Stimulated activated CD4-positive, alpha-beta T cell treated with anti-CD3 and anti-CD28 coated beads, TNF-alpha, amount 100 ng/mL, for 48 hours (primary cell): ENCODE measurements around the gene OR10X1.

Experiments used
- DNase-seq, 3 donors: peaks; one replicate each; pipeline ENCODE4 v3.0.0-alpha.2; 2020; ENCODE audit warnings: low read depth in 3 of 3

The OR10X1 gene, protein sequence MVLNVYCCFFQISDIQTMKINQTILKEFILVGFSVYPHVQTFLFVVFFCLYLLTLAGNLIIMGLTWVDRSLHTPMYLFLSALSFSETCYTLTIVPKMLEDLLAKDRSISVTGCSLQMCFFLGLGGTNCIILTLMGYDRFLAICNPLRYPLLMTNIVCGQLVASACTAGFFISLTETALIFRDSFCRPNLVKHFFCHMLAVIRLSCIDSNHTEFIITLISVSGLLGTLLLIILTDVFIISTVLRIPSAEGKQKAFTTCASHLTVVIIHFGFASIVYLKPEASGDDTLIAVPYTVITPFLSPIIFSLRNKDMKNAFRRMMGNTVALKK

DNA sequence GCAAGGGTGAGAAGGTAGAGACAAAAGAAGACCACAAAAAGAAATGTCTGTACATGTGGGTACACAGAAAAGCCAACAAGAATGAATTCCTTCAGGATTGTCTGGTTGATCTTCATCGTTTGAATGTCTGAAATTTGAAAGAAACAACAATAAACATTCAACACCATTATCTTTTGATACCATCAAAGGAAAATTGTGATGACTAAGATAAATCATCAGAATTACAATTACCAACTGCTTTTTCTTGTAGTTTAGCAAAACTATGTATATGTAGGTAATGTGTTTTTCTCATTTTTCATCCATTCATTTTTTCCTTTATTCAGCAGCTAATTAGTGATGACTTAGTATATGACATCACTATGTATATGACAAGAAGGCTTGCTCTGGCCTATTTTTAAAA is at the start of gene OR10X1:
Gene OR10X1, minus strand, starts transcription at position 167 of the 400 bp plus-strand sequence. Its CDS starts 0 bp downstream, at position 167.
- no peak for DNase-seq

GRCh38 chr1:158613764-158614163 is 34.1 kb upstream of the OR10X1 start:
- no peak for DNase-seq

- no peak for DNase-seq
Observed at GRCh38 chr1:158611916-158612315, 32.2 kb upstream of the OR10X1 start.

DNA sequence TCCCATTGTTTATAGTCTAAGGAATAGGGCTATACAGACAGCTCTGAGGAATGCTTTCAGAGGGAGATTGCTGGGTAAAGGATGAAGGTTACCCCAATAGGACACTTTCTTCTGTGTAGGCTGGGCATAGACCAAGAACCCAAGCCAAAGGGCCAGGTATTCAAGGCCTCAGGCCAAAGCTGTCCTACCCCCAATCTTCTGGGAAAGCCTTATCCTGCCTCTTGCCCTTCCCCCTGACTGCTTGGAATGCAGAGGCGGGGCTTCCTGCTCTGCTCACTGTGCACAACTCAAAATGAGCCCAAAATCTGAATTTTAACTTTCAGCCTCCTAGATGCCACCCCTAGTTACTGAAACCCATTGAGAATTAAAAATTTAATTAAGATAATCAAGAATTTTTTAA is 27.6 kb upstream of the OR10X1 start:
- DNase-seq, result no peak

DNA sequence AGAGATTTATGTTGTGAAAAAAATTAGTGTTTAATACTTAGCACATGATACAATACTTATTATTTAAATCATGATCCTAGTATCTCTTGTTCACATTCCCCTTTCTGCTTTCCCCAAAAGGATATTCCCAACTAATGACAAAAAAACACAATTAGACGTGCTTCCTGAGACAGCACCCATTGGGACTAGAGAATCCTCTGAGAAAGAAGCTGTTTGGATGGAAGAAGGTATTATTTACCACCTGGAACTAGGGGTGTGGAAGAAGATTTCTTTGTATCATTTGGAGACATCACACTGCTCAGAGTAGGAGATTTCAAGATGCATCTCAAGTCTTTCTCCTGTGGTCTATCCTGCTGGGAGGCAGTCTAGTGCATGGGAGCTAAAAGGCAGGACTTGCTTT is 25.3 kb upstream of the OR10X1 start, which contains the start of gene OR10Z1:
Gene OR10Z1, plus strand, starts transcription at position 301 of the 400 bp plus-strand sequence. CDS start 1,171 bp downstream, outside the sequence.
- no peak for DNase-seq

DNA sequence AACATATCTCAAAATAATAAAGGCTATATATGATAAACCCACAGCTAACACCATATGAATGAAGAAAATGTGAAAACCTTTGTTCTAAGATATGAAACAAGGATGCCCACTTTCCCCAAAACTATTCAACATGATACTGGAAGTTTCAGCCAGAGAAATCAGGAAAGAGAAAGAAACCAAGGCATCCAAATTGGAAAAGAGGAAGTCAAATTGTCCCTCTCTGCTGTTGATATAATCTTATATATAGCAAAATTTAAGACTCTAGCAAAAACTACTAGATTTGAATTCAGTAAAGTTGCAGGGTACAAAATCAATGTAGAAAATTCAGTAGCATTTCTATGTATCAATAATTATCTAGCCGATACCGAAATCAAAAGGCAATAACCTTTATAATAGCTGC is 21.0 kb upstream of the OR10X1 start:
- no peak for DNase-seq

GRCh38 chr1:158586942-158587341 is 7.2 kb upstream of the OR10X1 start:
- no peak for DNase-seq

DNA sequence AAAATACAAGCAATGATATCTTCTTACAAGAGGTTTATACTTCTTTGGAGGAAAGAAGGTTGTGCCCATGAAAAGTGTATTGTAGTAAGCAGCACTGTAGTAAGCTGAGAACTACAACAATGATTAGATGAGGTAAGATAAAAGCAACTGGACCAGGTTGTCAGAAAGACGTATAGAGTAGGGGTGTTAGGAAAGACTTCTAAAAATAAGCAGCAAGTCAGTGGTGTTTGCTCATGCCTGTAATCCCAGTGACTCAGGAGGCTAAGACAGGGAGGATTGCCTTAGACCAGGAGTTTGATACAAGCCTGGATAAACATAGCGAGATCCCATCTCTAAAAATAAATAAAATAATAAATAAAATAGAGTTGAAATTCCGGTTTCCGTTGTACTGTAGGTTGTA is 4.3 kb upstream of the OR10X1 start:
- DNase-seq, result no peak

DNA sequence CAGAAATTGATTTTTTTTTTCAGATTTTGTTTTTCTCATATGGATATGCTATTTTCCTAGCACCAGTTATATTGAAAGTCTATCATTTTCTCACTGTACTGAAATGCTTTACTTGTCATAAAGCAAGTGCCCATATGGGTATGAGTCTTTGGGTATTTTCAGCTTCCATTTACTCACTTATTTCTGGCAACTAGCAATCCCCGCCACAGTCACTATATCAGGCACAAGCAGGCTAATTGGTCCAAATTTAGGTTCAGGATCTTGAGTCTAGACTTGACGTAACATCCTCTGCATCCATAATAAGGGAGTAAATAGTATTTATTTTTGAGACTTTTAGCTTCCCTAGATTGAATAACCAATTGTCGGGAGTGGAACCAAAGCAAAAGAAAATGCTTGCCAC is 2.1 kb downstream of the OR10X1 start:
- DNase-seq, result no peak

GRCh38 chr1:158572226-158572625 is 7.5 kb downstream of the OR10X1 start:
- no peak for DNase-seq

DNA sequence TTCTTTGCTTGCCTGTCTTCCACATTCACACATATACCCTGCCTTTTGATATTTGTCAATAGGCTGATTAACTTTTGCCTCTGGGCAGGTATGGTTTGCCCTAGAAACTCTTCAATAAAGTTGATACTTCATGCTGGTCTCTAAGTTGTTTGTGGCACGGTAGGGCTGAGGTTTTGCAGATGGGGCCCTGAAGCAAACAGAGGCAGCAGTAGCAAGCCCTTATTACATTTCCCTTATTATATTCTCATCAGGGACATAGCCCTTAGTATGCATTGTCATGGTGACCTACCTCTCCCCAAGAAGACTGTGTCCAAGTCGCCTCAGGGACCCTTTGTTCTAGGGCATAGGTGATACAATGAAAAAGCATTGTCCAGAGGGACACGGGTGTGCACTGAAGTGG is 9.2 kb downstream of the OR10X1 start, which contains the start of gene OR6P1:
Gene OR6P1, minus strand, starts transcription at position 101 of the 400 bp plus-strand sequence. CDS start 6,976 bp downstream, outside the sequence.
- no peak for DNase-seq

DNA sequence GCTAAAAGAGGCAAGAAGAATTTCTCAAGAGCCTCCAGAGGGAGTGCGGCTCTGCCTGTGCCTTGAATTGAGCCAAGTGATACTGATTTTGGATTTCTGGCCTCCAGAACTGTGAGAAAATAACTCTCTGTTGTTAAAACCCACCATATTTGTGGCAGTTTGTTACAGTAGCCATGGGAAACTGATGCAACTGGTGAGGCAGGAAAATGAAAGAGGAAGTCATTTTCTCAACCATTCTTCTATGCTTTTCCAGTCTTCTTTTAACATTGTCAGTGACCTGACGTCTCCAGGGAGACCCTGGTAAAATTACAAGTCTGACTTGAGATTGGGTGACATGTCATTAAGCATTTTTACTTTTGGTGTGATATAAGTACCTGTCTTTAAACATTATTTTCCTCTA is 15.1 kb downstream of the OR10X1 start:
- DNase-seq, result no peak

DNA sequence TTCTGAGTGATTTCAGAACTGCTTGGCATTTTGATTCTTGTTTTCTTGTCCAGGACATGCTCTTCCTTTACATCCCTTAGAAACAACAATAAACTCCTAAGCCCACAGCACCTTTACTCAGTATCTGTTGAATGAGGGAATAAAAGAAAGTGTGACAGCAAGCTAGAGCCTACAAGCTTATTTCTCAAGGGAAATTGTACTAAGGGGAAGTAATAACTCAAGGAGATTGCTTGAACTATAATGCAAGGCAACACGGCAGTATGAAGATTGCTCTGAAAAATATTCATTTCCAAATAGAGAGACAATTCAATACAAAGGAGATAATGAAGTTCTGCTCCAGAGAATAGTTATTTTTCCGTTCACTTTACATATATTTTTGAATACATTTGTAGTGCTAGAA is 15.8 kb downstream of the OR10X1 start:
- DNase-seq, result no peak

DNA sequence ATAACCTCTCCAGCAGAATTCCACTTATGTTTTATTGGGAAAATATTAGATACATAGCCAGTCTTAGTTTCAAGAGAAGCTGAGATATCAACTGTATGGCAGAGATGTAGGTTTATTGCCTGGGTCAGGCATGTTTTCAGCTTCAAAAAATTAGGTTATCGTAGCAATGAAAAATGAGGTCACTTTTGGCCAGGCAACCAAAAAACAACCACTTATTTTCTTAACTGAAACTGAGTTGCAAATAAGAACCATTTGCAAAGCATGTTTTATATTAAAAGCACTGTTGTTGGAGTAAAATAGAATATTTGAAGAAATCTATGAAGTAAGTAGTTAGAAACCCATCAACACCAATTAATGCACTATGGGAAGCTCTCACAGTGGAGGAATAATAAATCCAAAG is 20.0 kb downstream of the OR10X1 start:
- DNase-seq, result no peak

GRCh38 chr1:158554352-158554751 is 25.3 kb downstream of the OR10X1 start, which contains the start of gene OR6Y1:
TSS of gene OR6Y1 (minus strand) at chr1:158554405. CDS start at chr1:158548105, 6,300 bp downstream.
- DNase-seq, result no peak

DNA sequence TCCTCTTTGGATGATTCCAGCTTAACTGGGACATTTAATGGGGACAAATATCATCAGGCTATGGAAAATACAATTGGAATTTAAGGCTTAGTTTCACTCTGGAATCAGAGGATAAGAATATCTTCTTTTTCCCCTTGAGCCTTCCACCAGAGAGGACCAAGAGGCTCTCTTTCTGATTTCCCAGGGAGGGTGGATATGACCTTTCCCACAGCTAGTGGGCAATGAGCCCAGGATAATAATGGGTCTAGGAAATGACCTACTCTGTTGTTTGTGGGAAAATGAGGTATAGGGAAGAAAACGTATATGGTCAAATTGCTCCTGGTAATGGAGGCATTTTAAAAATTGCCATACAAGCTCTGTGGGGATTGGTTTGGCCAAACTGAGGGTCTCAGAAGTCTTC is 27.4 kb downstream of the OR10X1 start:
- DNase-seq, result no peak

DNA sequence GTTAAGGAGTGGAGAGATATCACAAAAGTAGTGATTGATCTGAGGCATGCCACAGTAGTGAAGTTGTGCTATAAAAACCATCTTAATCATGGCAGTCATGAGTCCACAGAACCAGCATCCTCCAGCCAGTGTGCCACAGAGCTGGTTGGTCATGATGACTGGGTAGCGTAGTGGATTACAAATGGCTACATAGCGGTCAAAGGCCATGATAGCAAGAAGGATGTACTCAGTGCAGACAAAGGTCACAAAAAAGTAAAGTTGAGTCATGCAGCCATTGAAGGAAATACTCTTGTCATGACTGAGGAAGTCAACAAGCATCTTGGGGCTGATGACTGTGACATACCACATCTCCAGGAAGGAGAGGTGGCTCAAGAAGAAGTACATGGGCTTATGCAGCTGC is 32.2 kb downstream of the OR10X1 start:
- no peak for DNase-seq

DNA sequence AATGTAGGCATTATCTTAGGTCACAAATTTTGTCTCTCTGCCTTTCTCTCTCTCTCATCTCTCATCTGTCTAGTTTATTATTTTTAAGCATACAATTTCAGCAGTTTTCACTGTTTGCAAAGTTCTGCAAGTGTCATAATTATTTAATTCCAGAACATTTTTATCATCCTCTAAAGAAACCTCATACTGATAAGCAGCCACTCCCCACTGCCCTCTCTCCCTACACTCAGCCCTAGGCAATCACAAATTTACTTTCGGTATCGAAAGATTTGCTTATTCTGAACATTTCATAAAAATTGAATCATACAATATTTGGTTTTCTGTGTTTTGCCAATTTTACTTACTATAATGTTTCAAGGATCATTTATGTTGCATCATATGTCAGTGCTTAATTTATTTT is 42.1 kb downstream of the OR10X1 start:
- no peak for DNase-seq

DNA sequence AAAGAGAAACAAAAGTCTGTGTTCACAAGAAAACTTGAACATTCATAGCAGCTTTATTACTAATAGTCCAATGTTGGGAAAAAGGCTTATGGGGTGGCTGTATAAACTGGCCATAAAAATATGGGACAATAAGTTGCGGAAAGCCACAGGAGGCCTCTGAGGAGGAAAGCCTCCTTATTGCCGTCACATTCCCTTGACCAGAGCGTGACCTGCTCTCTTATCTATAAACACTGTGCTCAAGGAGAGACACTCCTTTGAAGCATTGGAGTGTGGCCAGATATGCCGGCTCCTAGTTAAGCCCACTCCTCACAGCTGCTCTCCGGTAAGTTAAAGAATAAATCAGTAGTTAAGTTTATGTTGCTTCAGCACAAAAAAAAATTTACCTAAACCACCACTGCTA is 45.2 kb downstream of the OR10X1 start:
- DNase-seq, result no peak
